Adrenal gland (tissue), 5 donors: Measurements from ENCODE around the gene NFE2.

Source experiments
- POLR2A ChIP-seq, 2 donors: fragments of 450-650 bp; IDR thresholded peaks; one replicate each; pipeline ENCODE4 v1.6.1; 2017; ENCODE audit warnings: antibody characterized with exemption in 2 of 2, mild to moderate bottlenecking in 2 of 2, moderate library complexity in 1 of 2
- TF ChIP-seq, protein P1 (sequence below), 6 experiments: fragments of 450-650 bp in 4 of 6; fragments of 200-600 bp in 2 of 6; sonication (generic) in 1 of 6; IDR thresholded peaks; 1 replicate in 5 of 6; 2 replicates in 1 of 6; pipeline versions ENCODE4 v1.5.1 to v1.8.0; 2016 to 2021; ENCODE audit warnings: antibody characterized with exemption in 6 of 6, mild to moderate bottlenecking in 2 of 6, moderate library complexity in 1 of 6
- donor health status: DM: no; HTN: no; CAD: no.

DNA sequence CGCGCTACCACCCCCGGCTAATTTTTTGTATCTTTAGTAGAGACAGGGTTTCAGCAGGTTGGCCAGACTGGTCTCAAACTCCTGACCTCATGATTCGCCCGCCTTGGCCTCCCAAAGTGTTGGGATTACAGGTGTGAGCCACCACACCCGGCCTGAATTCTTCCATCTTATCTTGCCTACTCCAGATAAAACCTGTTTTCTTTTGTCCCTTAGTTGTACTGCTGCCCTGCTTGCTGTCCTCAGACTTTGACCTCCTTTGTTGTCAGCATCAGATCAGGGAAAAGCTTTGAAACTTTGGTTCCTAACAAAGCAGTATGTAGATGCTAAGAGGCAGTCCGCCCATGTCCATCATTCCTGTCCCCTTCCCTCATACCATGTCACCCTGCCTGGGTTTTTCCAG, 40.0 kb upstream of the NFE2 start:
- TF ChIP-seq, protein P1, sequence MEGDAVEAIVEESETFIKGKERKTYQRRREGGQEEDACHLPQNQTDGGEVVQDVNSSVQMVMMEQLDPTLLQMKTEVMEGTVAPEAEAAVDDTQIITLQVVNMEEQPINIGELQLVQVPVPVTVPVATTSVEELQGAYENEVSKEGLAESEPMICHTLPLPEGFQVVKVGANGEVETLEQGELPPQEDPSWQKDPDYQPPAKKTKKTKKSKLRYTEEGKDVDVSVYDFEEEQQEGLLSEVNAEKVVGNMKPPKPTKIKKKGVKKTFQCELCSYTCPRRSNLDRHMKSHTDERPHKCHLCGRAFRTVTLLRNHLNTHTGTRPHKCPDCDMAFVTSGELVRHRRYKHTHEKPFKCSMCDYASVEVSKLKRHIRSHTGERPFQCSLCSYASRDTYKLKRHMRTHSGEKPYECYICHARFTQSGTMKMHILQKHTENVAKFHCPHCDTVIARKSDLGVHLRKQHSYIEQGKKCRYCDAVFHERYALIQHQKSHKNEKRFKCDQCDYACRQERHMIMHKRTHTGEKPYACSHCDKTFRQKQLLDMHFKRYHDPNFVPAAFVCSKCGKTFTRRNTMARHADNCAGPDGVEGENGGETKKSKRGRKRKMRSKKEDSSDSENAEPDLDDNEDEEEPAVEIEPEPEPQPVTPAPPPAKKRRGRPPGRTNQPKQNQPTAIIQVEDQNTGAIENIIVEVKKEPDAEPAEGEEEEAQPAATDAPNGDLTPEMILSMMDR (IDR thresholded peaks at IDR 0.05): no peak
- no peak for TF ChIP-seq POLR2A (IDR thresholded peaks at IDR 0.05)
